Activated CD8-positive, alpha-beta T cell treated with anti-CD3 and anti-CD28 coated beads for 36 hours (primary cell): Measurements from ENCODE around the gene GMPR. TPM values are rescaled to one million over a fixed set of nuclear protein-coding genes. Genes with fewer than 3 reads are reported as not detected.

ENCODE experiments used
- ATAC-seq: fragments of 200-7000 bp; cut with Tn5 transposase; one replicate; pipeline ENCODE4 v1.10.0; 2021; ENCODE audit warnings: mild to moderate bottlenecking, moderate library complexity
- CTCF ChIA-PET: fragments of 350-600 bp; sonication (Branson Sonifier 250); formaldehyde crosslinking; loops from one replicate; lab custom pipeline; 2021; ENCODE audit warnings: antibody characterized with exemption; lab: Charles Lee
- POLR2A ChIA-PET: fragments of 350-600 bp; sonication (Branson Sonifier 250); formaldehyde crosslinking; loops from one replicate; lab custom pipeline; 2021; ENCODE audit warnings: antibody characterized with exemption; lab: Charles Lee
- DNase-seq: peaks from one replicate; pipeline ENCODE4 v3.0.0-alpha.2; 2020
- H3K27ac Mint-ChIP-seq: one replicate; pipeline ENCODE4 v1.8.0; 2021; ENCODE audit warnings: mild to moderate bottlenecking, mixed read lengths
- H3K27me3 Mint-ChIP-seq: one replicate; pipeline ENCODE4 v1.8.0; 2021; ENCODE audit warnings: mixed read lengths
- H3K36me3 Mint-ChIP-seq: one replicate; pipeline ENCODE4 v1.8.0; 2021; ENCODE audit warnings: low read depth, mixed read lengths
- H3K4me1 Mint-ChIP-seq: one replicate; pipeline ENCODE4 v1.8.0; 2021; ENCODE audit warnings: low read depth, mixed read lengths
- H3K4me3 Mint-ChIP-seq: one replicate; pipeline ENCODE4 v1.8.0; 2021; ENCODE audit warnings: mild to moderate bottlenecking, moderate library complexity, mixed read lengths
- H3K9me3 Mint-ChIP-seq: one replicate; pipeline ENCODE4 v1.8.0; 2021; ENCODE audit warnings: mixed read lengths
- intact Hi-C: fragments of 100-400 bp; cut with micrococcal nuclease; formaldehyde crosslinking; loops from one replicate; pipeline ENCODE4 v1.10.0; 2022
- total RNA-seq, 2 experiments: library from RNA; stranded (reverse); gene quantifications; one replicate each; pipeline ENCODE4 v1.2.3, GENCODE V29; 2021
- TF ChIP-seq, protein P1 (sequence below): fragments of 200-600 bp; IDR thresholded peaks from one replicate; pipeline ENCODE4 v1.8.0; 2022; ENCODE audit warnings: antibody characterized with exemption, mild to moderate bottlenecking

GMPR gene
- total RNA-seq, 2 experiments from 2014 or later: 0.31 to 0.65 TPM

DNA sequence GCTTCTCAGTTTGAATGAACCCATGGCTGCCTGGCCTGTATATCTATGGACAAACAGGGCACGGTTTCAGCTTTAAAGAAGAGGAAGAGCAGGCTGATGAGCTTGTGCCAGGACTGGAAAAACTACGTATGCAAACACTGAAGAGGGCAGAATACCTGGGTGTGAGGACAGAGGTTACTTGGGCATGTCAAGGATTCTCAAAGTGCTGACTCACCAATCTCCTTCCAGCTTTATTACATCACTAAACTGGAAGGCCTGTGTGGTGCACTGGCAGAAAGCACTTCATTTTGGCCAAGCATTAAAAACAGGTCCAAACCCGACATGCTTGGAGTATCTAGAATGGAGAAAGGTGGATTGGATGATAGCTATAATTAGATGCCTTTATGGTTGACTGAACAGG is 95.2 kb downstream of the GMPR start:
- DNase-seq: no peak
- TF ChIP-seq, protein P1, sequence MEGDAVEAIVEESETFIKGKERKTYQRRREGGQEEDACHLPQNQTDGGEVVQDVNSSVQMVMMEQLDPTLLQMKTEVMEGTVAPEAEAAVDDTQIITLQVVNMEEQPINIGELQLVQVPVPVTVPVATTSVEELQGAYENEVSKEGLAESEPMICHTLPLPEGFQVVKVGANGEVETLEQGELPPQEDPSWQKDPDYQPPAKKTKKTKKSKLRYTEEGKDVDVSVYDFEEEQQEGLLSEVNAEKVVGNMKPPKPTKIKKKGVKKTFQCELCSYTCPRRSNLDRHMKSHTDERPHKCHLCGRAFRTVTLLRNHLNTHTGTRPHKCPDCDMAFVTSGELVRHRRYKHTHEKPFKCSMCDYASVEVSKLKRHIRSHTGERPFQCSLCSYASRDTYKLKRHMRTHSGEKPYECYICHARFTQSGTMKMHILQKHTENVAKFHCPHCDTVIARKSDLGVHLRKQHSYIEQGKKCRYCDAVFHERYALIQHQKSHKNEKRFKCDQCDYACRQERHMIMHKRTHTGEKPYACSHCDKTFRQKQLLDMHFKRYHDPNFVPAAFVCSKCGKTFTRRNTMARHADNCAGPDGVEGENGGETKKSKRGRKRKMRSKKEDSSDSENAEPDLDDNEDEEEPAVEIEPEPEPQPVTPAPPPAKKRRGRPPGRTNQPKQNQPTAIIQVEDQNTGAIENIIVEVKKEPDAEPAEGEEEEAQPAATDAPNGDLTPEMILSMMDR: no peak
- CTCF ChIA-PET: interaction anchor here (1.1 to 5.7 kb wide), 17 partner anchors 10 to 632 kb away, joined by 3 to 54 read pairs (median 6); partner anchors contain the start of gene ATXN1
- Mint-ChIP-seq H3K27me3 (no peaks in the 10 kb centered on the region), H3K36me3 (no peaks in the 10 kb centered on the region), H3K4me1 (peaks cover 3% of the 10 kb centered on the region), H3K9me3 (no peaks in the 10 kb centered on the region), H3K4me3 (no peak overlapping the region), H3K27ac (no peak overlapping the region)
- ATAC-seq: no peak
- intact Hi-C loops: loop anchor here (2.0 to 5.0 kb wide), 3 partner anchors 79 to 429 kb away; no protein-coding TSS in a partner anchor
- POLR2A ChIA-PET: no interaction called here

DNA sequence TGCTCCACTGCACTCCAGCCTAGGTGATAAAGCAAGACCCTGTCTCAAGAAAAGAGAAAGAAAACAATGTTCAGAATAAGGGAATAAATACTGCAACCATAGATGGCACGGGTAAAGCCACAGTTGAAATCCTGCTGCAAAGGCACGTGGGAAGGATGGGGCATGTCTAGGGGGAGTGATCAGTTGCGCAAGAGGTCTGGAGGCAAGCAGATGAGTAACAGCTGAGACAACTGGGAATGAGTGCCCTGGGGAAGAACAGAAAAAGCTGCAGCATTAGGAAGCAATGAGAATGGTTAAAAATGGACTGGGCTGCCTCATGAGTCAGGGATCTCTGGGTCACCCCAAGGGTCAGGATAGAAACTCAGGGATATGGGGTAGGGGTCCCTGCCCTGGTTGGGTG is 96.3 kb downstream of the GMPR start:
- TF ChIP-seq, protein P1: no peak
- Mint-ChIP-seq H3K4me3 (no peak overlapping the region), H3K27ac (peak overlapping the region; percentile 5), H3K4me1 (peaks cover 3% of the 10 kb centered on the region), H3K27me3 (no peaks in the 10 kb centered on the region), H3K36me3 (no peaks in the 10 kb centered on the region), H3K9me3 (no peaks in the 10 kb centered on the region)
- POLR2A ChIA-PET: no interaction called here
- no peak for ATAC-seq
- intact Hi-C loops: loop anchor here (5.0 kb wide), 2 partner anchors 78 to 153 kb away; no protein-coding TSS in a partner anchor
- DNase-seq: no peak
- CTCF ChIA-PET: interaction anchor here (1.1 to 5.7 kb wide), 4 partner anchors 16 to 429 kb away, joined by 4 to 54 read pairs (median 16); no protein-coding TSS in a partner anchor

DNA sequence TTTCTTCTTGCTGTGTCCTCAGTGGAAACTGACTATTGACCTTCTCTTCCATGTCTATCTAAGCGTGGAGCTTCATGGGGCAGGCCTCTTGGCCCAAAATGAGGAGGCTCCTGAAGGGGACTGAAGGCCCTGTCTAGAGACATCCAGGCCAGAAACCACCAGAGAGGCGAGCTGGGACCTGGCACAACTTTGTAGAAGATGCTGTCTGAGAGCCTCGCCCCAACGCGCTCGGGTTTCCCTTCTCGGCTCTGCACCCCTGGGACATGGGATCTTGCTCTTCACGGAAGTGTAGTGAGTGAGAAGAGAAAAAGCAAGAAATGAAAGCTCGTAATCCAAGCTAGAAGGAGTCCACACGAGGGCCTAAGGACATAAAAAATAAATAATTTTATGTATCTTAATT is 96.8 kb downstream of the GMPR start:
- peak overlapping the region; percentile 5 for H3K27ac Mint-ChIP-seq
- TF ChIP-seq, protein P1: no peak
- H3K4me3 Mint-ChIP-seq: no peak overlapping the region
- peaks cover 3% of the 10 kb centered on the region for H3K4me1 Mint-ChIP-seq
- POLR2A ChIA-PET: no interaction called here
- CTCF ChIA-PET: interaction anchor here (1.1 to 5.7 kb wide), 3 partner anchors 16 to 429 kb away, joined by 4 to 54 read pairs (median 6); no protein-coding TSS in a partner anchor
- H3K27me3 Mint-ChIP-seq: no peaks in the 10 kb centered on the region
- intact Hi-C loops: no loop called here
- ATAC-seq (no peak), DNase-seq (no peak)
- no peaks in the 10 kb centered on the region for H3K36me3 Mint-ChIP-seq
- H3K9me3 Mint-ChIP-seq: no peaks in the 10 kb centered on the region

DNA sequence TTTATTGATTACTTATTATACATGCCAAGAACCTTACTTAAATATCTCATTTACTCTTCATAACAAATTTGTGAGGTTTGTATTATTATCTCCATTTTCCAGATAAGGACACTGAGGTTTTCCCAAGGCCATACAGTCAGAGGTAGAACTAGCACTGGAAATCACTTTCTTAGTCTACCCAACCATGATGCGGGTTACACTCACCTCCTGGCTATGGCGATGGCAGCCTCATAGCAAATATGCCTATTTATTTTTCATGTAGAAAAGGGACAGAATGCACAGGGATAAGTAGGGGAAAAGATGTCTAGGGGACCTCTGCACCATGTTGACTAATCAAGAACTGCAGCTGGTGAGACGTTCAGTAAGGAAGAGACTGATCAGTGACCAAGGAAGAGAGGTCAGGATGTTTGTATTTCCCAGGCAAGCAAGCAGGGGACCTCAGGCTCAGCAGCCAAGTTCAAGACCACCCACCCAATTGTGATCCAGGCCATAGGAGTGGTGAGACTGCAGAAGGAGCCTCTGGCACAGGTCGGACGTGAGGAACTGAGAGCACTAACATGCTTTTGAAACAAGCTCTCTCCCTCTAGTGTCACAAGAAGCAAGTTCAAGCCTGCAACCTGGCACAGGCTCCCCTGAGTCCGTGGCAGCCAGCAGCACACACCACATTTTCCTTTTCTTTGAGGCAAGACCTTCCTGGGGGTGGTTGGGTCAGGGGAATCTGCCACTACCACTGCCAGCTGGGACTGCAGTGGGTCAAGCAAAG is 97.8 kb downstream of the GMPR start:
- H3K4me3 Mint-ChIP-seq: no peak overlapping the region
- H3K36me3 Mint-ChIP-seq: no peaks in the 10 kb centered on the region
- TF ChIP-seq, protein P1: no peak
- H3K4me1 Mint-ChIP-seq: no peaks in the 10 kb centered on the region
- H3K27me3 Mint-ChIP-seq: no peaks in the 10 kb centered on the region
- ChIA-PET POLR2A (no interaction called here), CTCF (interaction anchor here (1.0 to 1.1 kb wide), 2 partner anchors 34 to 73 kb away, joined by 3 to 4 read pairs; no protein-coding TSS in a partner anchor)
- DNase-seq (no peak), ATAC-seq (no peak)
- intact Hi-C loops: no loop called here
- H3K27ac Mint-ChIP-seq: no peak overlapping the region
- no peaks in the 10 kb centered on the region for H3K9me3 Mint-ChIP-seq

DNA sequence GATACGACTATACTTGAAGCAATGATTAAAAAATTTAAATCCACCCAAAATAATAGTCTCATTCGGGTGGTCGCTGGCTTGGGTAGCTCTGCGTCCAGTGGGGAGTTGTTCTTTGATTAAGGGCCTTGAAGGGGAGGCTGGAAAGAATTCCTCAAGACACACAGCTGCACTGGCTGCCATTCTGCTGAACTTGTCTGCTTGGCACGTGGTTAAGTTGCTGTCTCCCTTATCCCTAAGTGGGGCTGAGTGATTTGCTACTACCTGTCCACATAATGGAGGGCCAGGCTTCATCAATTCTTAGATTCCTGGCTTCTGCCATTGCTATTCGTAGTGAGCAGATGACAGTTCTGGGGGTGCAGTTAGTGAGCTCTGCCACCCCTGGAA is 98.5 kb downstream of the GMPR start:
- no peaks in the 10 kb centered on the region for H3K36me3 Mint-ChIP-seq

More for the DNA sequence above, 98.5 kb downstream of the GMPR start:
- ChIA-PET CTCF (interaction anchor here (1.0 to 1.1 kb wide), 3 partner anchors 34 to 426 kb away, joined by 3 to 4 read pairs (median 3); no protein-coding TSS in a partner anchor), POLR2A (interaction anchor here (0.9 kb wide), 1 partner anchor 54 kb away, joined by 3 read pairs; no protein-coding TSS in a partner anchor)
- no peaks in the 10 kb centered on the region for H3K4me1 Mint-ChIP-seq
- H3K27me3 Mint-ChIP-seq: no peaks in the 10 kb centered on the region
- ATAC-seq: no peak
- TF ChIP-seq, protein P1: no peak
- H3K27ac Mint-ChIP-seq: no peak overlapping the region
- DNase-seq: no peak
- no peak overlapping the region for H3K4me3 Mint-ChIP-seq
- H3K9me3 Mint-ChIP-seq: no peaks in the 10 kb centered on the region
- intact Hi-C loops: no loop called here
